Neural progenitor cell (in vitro differentiated cells): Measurements from ENCODE around the gene WFS1. TPM values are rescaled to one million over a fixed set of nuclear protein-coding genes. Genes with fewer than 3 reads are reported as not detected.

Experiments used
- DNase-seq: peaks from one replicate; pipeline ENCODE4 v3.0.0-alpha.2; 2016; ENCODE audit warnings: low spot score
- H2AFZ ChIP-seq: fragments of 200-600 bp; sonication (generic); replicated peaks from 2 replicates; pipeline ENCODE4 v1.6.1; 2016; ENCODE audit warnings: antibody characterized with exemption
- H3F3A ChIP-seq: fragments of 200-600 bp; sonication (generic); 2 replicates; pipeline ENCODE4 v1.6.1; 2016; ENCODE audit warnings: antibody characterized with exemption, low read depth
- H3K27ac ChIP-seq: fragments of 200-600 bp; sonication (generic); 2 replicates; pipeline ENCODE4 v1.5.1; 2016; ENCODE audit warnings: mild to moderate bottlenecking
- H3K27me3 ChIP-seq: fragments of 200-600 bp; sonication (generic); 2 replicates; pipeline ENCODE4 v1.6.1; 2016; ENCODE audit warnings: mild to moderate bottlenecking, moderate library complexity
- H3K36me3 ChIP-seq: fragments of 200-600 bp; sonication (generic); 2 replicates; pipeline ENCODE4 v1.5.1; 2016
- H3K4me1 ChIP-seq: fragments of 200-600 bp; sonication (generic); 2 replicates; pipeline ENCODE4 v1.6.1; 2016; ENCODE audit warnings: mixed run types
- H3K4me2 ChIP-seq: fragments of 200-600 bp; sonication (generic); 2 replicates; pipeline ENCODE4 v1.6.1; 2016
- H3K4me3 ChIP-seq: fragments of 200-600 bp; sonication (generic); 2 replicates; pipeline ENCODE4 v1.5.1; 2016
- H3K79me2 ChIP-seq: fragments of 200-600 bp; sonication (generic); 2 replicates; pipeline ENCODE4 v1.6.1; 2016; ENCODE audit warnings: low read depth
- H3K9ac ChIP-seq: fragments of 200-600 bp; sonication (generic); 2 replicates; pipeline ENCODE4 v1.6.1; 2016
- H3K9me3 ChIP-seq: fragments of 200-600 bp; sonication (generic); 2 replicates; pipeline ENCODE4 v1.5.1; 2016; ENCODE audit warnings: low read depth
- H4K20me1 ChIP-seq: fragments of 200-600 bp; sonication (generic); 2 replicates; pipeline ENCODE4 v1.6.1; 2016; ENCODE audit warnings: low read depth
- H3K27ac Mint-ChIP-seq: 3 replicates; pipeline ENCODE4 v1.8.0; 2021; ENCODE audit warnings: mixed read lengths
- H3K27me3 Mint-ChIP-seq: 2 replicates; pipeline ENCODE4 v1.8.0; 2022; ENCODE audit warnings: low read depth, mild to moderate bottlenecking, inconsistent platforms, moderate library complexity, mixed read lengths; ENCODE audit not compliant: insufficient read depth
- H3K36me3 Mint-ChIP-seq: 3 replicates; pipeline ENCODE4 v1.8.0; 2021; ENCODE audit warnings: mixed read lengths
- H3K4me1 Mint-ChIP-seq: 3 replicates; pipeline ENCODE4 v1.8.0; 2021; ENCODE audit warnings: mixed read lengths
- H3K4me3 Mint-ChIP-seq: 3 replicates; pipeline ENCODE4 v1.8.0; 2021; ENCODE audit warnings: mild to moderate bottlenecking, moderate library complexity, mixed read lengths
- H3K9me3 Mint-ChIP-seq: 3 replicates; pipeline ENCODE4 v1.8.0; 2020; ENCODE audit warnings: mixed read lengths
- EZH2 ChIP-seq: fragments of 200-600 bp; sonication (generic); IDR thresholded peaks from 2 replicates; pipeline ENCODE4 v1.6.1; 2017; ENCODE audit warnings: antibody characterized with exemption, mild to moderate bottlenecking, moderate library complexity
- EZH2phosphoT487 ChIP-seq: fragments of 200-600 bp; sonication (generic); IDR thresholded peaks from 2 replicates; pipeline ENCODE4 v1.6.1; 2017; ENCODE audit warnings: antibody characterized with exemption
- total RNA-seq: library from RNA; depleted of rRNA; stranded (reverse); fragments of >200 nt; gene quantifications from 2 replicates; pipeline ENCODE4 v1.2.3, GENCODE V29; 2015; ENCODE audit warnings: low replicate concordance
- TF ChIP-seq, protein P1 (sequence below): fragments of 200-600 bp; sonication (generic); IDR thresholded peaks from 2 replicates; pipeline ENCODE4 v1.5.1; 2017; ENCODE audit warnings: antibody characterized with exemption, mild to moderate bottlenecking

Gene WFS1
- total RNA-seq, 1 donor from 2014 or later = 8.8 TPM

DNA sequence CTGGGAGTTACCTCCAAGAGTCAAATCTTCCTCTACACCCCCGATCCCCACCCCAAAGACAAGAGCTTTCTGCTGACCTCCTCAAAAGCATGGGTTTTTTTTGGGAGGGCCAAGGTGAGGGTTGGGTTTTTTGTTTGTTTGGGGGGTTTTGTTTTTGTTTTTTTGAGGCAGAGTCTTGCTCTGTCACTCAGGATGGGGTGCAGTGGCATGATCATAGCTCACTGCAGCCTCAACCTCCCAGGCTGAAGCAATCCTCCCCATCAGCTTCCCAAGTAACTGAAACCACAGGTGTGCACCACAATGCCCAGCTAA lies 18.7 kb upstream of the WFS1 start:
- Histone ChIP-seq H3K79me2 (no peaks in the 10 kb centered on the region), H3K4me3 (no peak overlapping the region), H3K4me2 (peak overlapping the region; percentile 56), H3K27me3 (peaks cover 12% of the 10 kb centered on the region), H3K36me3 (no peaks in the 10 kb centered on the region), H4K20me1 (no peaks in the 10 kb centered on the region), H3K4me1 (no peaks in the 10 kb centered on the region), H3K9me3 (no peaks in the 10 kb centered on the region), H3F3A (no peaks in the 10 kb centered on the region), H3K9ac (no peak overlapping the region), H2AFZ (peak overlapping the region; percentile 69), H3K27ac (no peak overlapping the region)
- Mint-ChIP-seq H3K36me3 (no peaks in the 10 kb centered on the region), H3K4me1 (peaks cover 5% of the 10 kb centered on the region), H3K4me3 (no peak overlapping the region), H3K27me3 (peaks cover 15% of the 10 kb centered on the region), H3K27ac (peak overlapping the region; percentile 46), H3K9me3 (peaks cover 4% of the 10 kb centered on the region)
- DNase-seq = no peak
- no peak for TF ChIP-seq EZH2phosphoT487
- TF ChIP-seq, protein P1, sequence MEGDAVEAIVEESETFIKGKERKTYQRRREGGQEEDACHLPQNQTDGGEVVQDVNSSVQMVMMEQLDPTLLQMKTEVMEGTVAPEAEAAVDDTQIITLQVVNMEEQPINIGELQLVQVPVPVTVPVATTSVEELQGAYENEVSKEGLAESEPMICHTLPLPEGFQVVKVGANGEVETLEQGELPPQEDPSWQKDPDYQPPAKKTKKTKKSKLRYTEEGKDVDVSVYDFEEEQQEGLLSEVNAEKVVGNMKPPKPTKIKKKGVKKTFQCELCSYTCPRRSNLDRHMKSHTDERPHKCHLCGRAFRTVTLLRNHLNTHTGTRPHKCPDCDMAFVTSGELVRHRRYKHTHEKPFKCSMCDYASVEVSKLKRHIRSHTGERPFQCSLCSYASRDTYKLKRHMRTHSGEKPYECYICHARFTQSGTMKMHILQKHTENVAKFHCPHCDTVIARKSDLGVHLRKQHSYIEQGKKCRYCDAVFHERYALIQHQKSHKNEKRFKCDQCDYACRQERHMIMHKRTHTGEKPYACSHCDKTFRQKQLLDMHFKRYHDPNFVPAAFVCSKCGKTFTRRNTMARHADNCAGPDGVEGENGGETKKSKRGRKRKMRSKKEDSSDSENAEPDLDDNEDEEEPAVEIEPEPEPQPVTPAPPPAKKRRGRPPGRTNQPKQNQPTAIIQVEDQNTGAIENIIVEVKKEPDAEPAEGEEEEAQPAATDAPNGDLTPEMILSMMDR = no peak
- TF ChIP-seq EZH2 = no peak

- no peaks in the 10 kb centered on the region for H3F3A ChIP-seq
- H3K27me3 ChIP-seq = peaks cover 12% of the 10 kb centered on the region
- DNase-seq = no peak
- Mint-ChIP-seq H3K9me3 (peaks cover 1% of the 10 kb centered on the region), H3K4me3 (no peak overlapping the region), H3K36me3 (no peaks in the 10 kb centered on the region), H3K27ac (no peak overlapping the region), H3K27me3 (peaks cover 15% of the 10 kb centered on the region), H3K4me1 (peaks cover 5% of the 10 kb centered on the region)
- no peaks in the 10 kb centered on the region for H3K36me3 ChIP-seq
- no peak overlapping the region for H3K4me2 ChIP-seq
- H3K4me3 ChIP-seq = no peak overlapping the region
- no peaks in the 10 kb centered on the region for H3K4me1 ChIP-seq
- no peaks in the 10 kb centered on the region for H4K20me1 ChIP-seq
- H3K9ac ChIP-seq = no peak overlapping the region
- TF ChIP-seq EZH2 = no peak
- no peak for TF ChIP-seq EZH2phosphoT487
- TF ChIP-seq, protein P1 = no peak
- H2AFZ ChIP-seq = no peak overlapping the region
- no peak overlapping the region for H3K27ac ChIP-seq
- no peaks in the 10 kb centered on the region for H3K9me3 ChIP-seq
- no peaks in the 10 kb centered on the region for H3K79me2 ChIP-seq
These were observed 18.3 kb upstream of the WFS1 start for GRCh38 chr4:6251365-6251764.

- H3K27me3 Mint-ChIP-seq = peaks cover 14% of the 10 kb centered on the region
- no peaks in the 10 kb centered on the region for H3K79me2 ChIP-seq
- TF ChIP-seq EZH2 (no peak), EZH2phosphoT487 (no peak)
- TF ChIP-seq, protein P1 = no peak
- no peak overlapping the region for H3K4me2 ChIP-seq
- no peaks in the 10 kb centered on the region for H3K36me3 ChIP-seq
- H3K27ac Mint-ChIP-seq = peak overlapping the region; percentile 42
- H2AFZ ChIP-seq = no peak overlapping the region
- H3K4me1 Mint-ChIP-seq = peaks cover 7% of the 10 kb centered on the region
- no peaks in the 10 kb centered on the region for H4K20me1 ChIP-seq
- no peaks in the 10 kb centered on the region for H3K36me3 Mint-ChIP-seq
- H3K27me3 ChIP-seq = peaks cover 12% of the 10 kb centered on the region
- H3K9me3 Mint-ChIP-seq = no peaks in the 10 kb centered on the region
- H3F3A ChIP-seq = no peaks in the 10 kb centered on the region
- H3K9ac ChIP-seq = no peak overlapping the region
- H3K4me3 ChIP-seq = no peak overlapping the region
- no peak overlapping the region for H3K4me3 Mint-ChIP-seq
- H3K9me3 ChIP-seq = no peaks in the 10 kb centered on the region
- H3K4me1 ChIP-seq = peaks cover under 1% of the 10 kb centered on the region
- no peak overlapping the region for H3K27ac ChIP-seq
- no peak for DNase-seq
These were observed 17.6 kb upstream of the WFS1 start for GRCh38 chr4:6252051-6252450.

DNA sequence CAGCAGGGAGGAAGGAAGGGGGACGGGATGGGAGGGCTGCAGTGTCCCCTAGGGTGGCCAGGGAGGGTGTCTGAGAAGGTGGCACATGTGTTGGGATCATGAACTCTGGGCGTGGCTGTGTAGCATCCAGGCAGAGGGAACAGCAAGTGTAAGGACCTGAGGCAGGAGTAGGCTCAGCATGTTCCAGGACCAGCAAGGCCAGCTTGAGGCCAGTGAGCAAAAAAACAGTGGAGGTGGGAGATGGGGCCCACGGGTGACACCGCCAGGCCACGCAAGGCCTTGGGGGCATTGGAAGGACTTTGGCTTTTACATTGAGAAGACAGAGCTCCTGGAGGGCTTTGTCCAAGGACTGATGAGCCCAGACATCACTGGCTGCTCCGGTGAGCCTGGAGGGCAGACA lies 16.5 kb upstream of the WFS1 start:
- no peaks in the 10 kb centered on the region for H3K36me3 Mint-ChIP-seq
- no peaks in the 10 kb centered on the region for H4K20me1 ChIP-seq
- H3K36me3 ChIP-seq = no peaks in the 10 kb centered on the region
- no peaks in the 10 kb centered on the region for H3K9me3 ChIP-seq
- H3K4me1 Mint-ChIP-seq = peaks cover 15% of the 10 kb centered on the region
- H3K4me3 ChIP-seq = no peak overlapping the region
- DNase-seq = no peak
- TF ChIP-seq EZH2phosphoT487 (no peak), EZH2 (no peak)
- H3K27me3 Mint-ChIP-seq = peaks cover 16% of the 10 kb centered on the region
- peaks cover 5% of the 10 kb centered on the region for H3K4me1 ChIP-seq
- no peak overlapping the region for H3K27ac ChIP-seq
- no peak overlapping the region for H3K4me2 ChIP-seq
- peaks cover 12% of the 10 kb centered on the region for H3K27me3 ChIP-seq
- H3K9me3 Mint-ChIP-seq = no peaks in the 10 kb centered on the region
- no peak overlapping the region for H3K4me3 Mint-ChIP-seq
- no peaks in the 10 kb centered on the region for H3F3A ChIP-seq
- no peak overlapping the region for H2AFZ ChIP-seq
- H3K9ac ChIP-seq = no peak overlapping the region
- H3K79me2 ChIP-seq = no peaks in the 10 kb centered on the region
- H3K27ac Mint-ChIP-seq = no peak overlapping the region
